HepG2 (cell line): ENCODE measurements around the gene OR11A1. TPM values are rescaled to one million over a fixed set of nuclear protein-coding genes. Genes with fewer than 3 reads are reported as not detected.

ENCODE experiments used
- ATAC-seq: fragments of 200-7000 bp; cut with Tn5 transposase; 3 replicates; pipeline ENCODE4 v1.9.1; 2020; ENCODE audit warnings: mild to moderate bottlenecking, moderate library complexity
- BruUV-seq: library from RNA; stranded (reverse); fragments of 400-500 nt; replicated peaks from 2 replicates; lab custom pipeline; 2021; lab: Mats Ljungman, UMichigan
- CTCF ChIA-PET: fragments of 300-600 bp; formaldehyde crosslinking; extraction: SDS; loops from one replicate; lab custom pipeline; 2021; ENCODE audit warnings: low total read pairs, inconsistent platforms, low intra/inter-chr PET ratio; lab: Yijun Ruan, JAX
- POLR2A ChIA-PET: fragments of 350-600 bp; sonication (Branson Sonifier 250); formaldehyde crosslinking; loops from one replicate; lab custom pipeline; 2020; ENCODE audit warnings: antibody characterized with exemption, inconsistent platforms; lab: Yijun Ruan, JAX
- DNase-seq: peaks from one replicate; pipeline ENCODE4 v3.0.0-alpha.2; 2015; ENCODE audit warnings: low spot score
- FAIRE-seq: peaks from 3 replicates; lab custom pipeline; 2011; peaks lifted over from hg19 to GRCh38; lab: Jason Lieb, UNC
- H2AFZ ChIP-seq: one replicate; pipeline ENCODE4 v1.6.1; 2011; ENCODE audit warnings: low read length, inconsistent platforms
- H3K27ac ChIP-seq: fragments of 300-600 bp; 3 replicates; pipeline ENCODE4 v1.8.0; 2011; ENCODE audit warnings: mixed run types, mild to moderate bottlenecking, mixed read lengths, low read length, inconsistent platforms; ENCODE audit not compliant: insufficient read depth; ENCODE audit errors: extremely low read length
- H3K27me3 ChIP-seq, 2 experiments: fragments of 200-600 bp in 1 of 2; 2 replicates in 1 of 2; 3 replicates in 1 of 2; pipeline versions ENCODE4 v1.6.0 to v1.8.0; 2011; ENCODE audit warnings: low read length in 2 of 2, mild to moderate bottlenecking in 2 of 2, moderate library complexity in 2 of 2, inconsistent platforms in 1 of 2; ENCODE audit not compliant: insufficient read depth in 2 of 2, control insufficient read depth in 1 of 2
- H3K36me3 ChIP-seq, 2 experiments: fragments of 200-600 bp in 1 of 2; replicated peaks in 1 of 2; 2 replicates in 1 of 2; 3 replicates in 1 of 2; pipeline versions ENCODE4 v1.5.1 to v1.8.0; 2011; ENCODE audit warnings: low read length in 2 of 2, inconsistent platforms in 1 of 2; ENCODE audit not compliant: insufficient read depth in 2 of 2, control insufficient read depth in 1 of 2
- H3K4me1 ChIP-seq: 2 replicates; pipeline ENCODE4 v1.5.1; 2012; ENCODE audit warnings: low read length, inconsistent platforms; ENCODE audit not compliant: insufficient read depth
- H3K4me2 ChIP-seq: 2 replicates; pipeline ENCODE4 v1.6.0; 2011; ENCODE audit warnings: low read depth, low read length, inconsistent platforms
- H3K4me3 ChIP-seq, 3 experiments: fragments of 200-600 bp in 1 of 3; sonication (generic), shearing (Covaris generic) in 1 of 3; replicated peaks in 1 of 3; 2 replicates each; pipeline ENCODE4 v1.5.1; 2011 to 2016; ENCODE audit warnings: low read length in 3 of 3, inconsistent platforms in 2 of 3, low read depth in 2 of 3, mild to moderate bottlenecking in 2 of 3, control low read depth in 1 of 3, mixed read lengths in 1 of 3; ENCODE audit not compliant: insufficient read depth in 1 of 3
- H3K79me2 ChIP-seq: one replicate; pipeline ENCODE4 v1.6.1; 2011; ENCODE audit warnings: low read length, inconsistent platforms; ENCODE audit not compliant: insufficient read depth
- H3K9ac ChIP-seq: 2 replicates; pipeline ENCODE4 v1.6.0; 2011; ENCODE audit warnings: mild to moderate bottlenecking, low read depth, low read length, inconsistent platforms; ENCODE audit not compliant: insufficient read depth
- H3K9me3 ChIP-seq: 2 replicates; pipeline ENCODE4 v1.5.1; 2012; ENCODE audit warnings: mild to moderate bottlenecking, low read length
- H4K20me1 ChIP-seq: 2 replicates; pipeline ENCODE4 v1.6.0; 2011; ENCODE audit warnings: inconsistent platforms, mild to moderate bottlenecking, low read length, moderate library complexity; ENCODE audit not compliant: insufficient read depth
- HIVEP1 ChIP-seq: sonication (generic); formaldehyde crosslinking; IDR thresholded peaks from 2 replicates; pipeline ENCODE4 v1.4.0; 2020; ENCODE audit warnings: mild to moderate bottlenecking, missing genetic modification reagents
- HOXA9 ChIP-seq: sonication (generic); formaldehyde crosslinking; IDR thresholded peaks from 2 replicates; pipeline ENCODE4 v1.8.1; 2022; ENCODE audit warnings: missing genetic modification reagents, mild to moderate bottlenecking, moderate library complexity, borderline replicate concordance
- MEF2D ChIP-seq: sonication (generic); formaldehyde crosslinking; IDR thresholded peaks from 2 replicates; pipeline ENCODE4 v1.5.1; 2020; ENCODE audit warnings: mild to moderate bottlenecking, missing genetic modification reagents
- TCF7L2 ChIP-seq: IDR thresholded peaks from 2 replicates; pipeline ENCODE4 v1.6.1; 2011; ENCODE audit warnings: mild to moderate bottlenecking, low read depth, low read length, moderate library complexity
- ZNF660 ChIP-seq: sonication (generic); formaldehyde crosslinking; IDR thresholded peaks from 2 replicates; pipeline ENCODE4 v1.5.1; 2020; ENCODE audit warnings: mild to moderate bottlenecking, low read depth, missing genetic modification reagents, borderline replicate concordance
- in situ Hi-C: cut with HindIII; loops from 2 replicates; pipeline ENCODE4 v1.10.0; 2017; ENCODE audit warnings: low pct_unique_long_range_greater_than_20kb; ENCODE audit not compliant: extremely low pct_ligation_motif_present
- intact Hi-C: fragments of 100-400 bp; cut with micrococcal nuclease; formaldehyde crosslinking; loops from one replicate; pipeline ENCODE4 v1.10.0; 2022; ENCODE audit not compliant: unreplicated experiment
- polyA plus RNA-seq, 8 experiments: library from polyadenylated mRNA; depleted of rRNA in 3 of 8; stranded (reverse) in 7 of 8; unstranded in 1 of 8; fragments of >200 nt; fragmentation: Illumina TruSeq in 4 of 8; extraction: Trizol in 4 of 8; gene quantifications; 2 replicates each; pipeline versions ENCODE4 v1.2.1 to v1.2.3, GENCODE V29; 2011 to 2016; ENCODE audit warnings: low read depth in 4 of 8, missing spikeins in 1 of 8, mixed read lengths in 1 of 8; ENCODE audit not compliant: insufficient read depth in 1 of 8
- total RNA-seq, 5 experiments: library from RNA; depleted of rRNA; stranded (reverse); fragments of >200 nt; fragmentation: Illumina TruSeq; extraction: Trizol; gene quantifications; 2 replicates each; pipeline ENCODE4 v1.2.3, GENCODE V29; 2016; ENCODE audit warnings: low read depth in 1 of 5
- TF ChIP-seq, protein P1 (sequence below): sonication (generic); formaldehyde crosslinking; IDR thresholded peaks from 2 replicates; pipeline ENCODE4 v1.5.0; 2020; ENCODE audit warnings: mild to moderate bottlenecking, missing genetic modification reagents, moderate library complexity
- TF ChIP-seq, protein P2 (sequence below): IDR thresholded peaks from 2 replicates; pipeline ENCODE4 v1.6.1; 2018; ENCODE audit warnings: missing genetic modification reagents, mild to moderate bottlenecking, missing compliant biosample characterization

The OR11A1 gene
- total and polyA plus RNA-seq, 2 of the 13 experiments (the other 11 are each of a cell fraction or from before 2014, with no cell fraction given) = not detected

DNA sequence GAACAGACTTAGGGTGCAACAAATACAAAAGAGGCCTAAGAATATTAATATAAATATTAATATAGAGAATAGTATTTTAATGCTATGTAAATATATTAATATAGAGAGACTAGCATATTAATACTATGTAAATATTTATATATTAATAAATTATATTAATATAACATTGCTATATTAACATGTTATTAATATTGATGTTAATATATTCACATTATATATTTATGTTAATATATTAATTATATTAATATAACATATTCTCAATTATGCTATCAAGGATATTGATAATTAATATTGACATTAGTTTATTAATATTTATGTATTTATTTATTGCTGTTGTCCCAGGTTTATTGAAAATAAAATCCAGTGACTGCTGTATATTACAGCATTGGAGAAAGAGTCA is 32.0 kb upstream of the OR11A1 start:
- Histone ChIP-seq H3K9ac (no peak overlapping the region), H3K27ac (no peak overlapping the region)
- CTCF ChIA-PET = no interaction called here
- no peak for DNase-seq
- TF ChIP-seq HIVEP1 (no peak), TCF7L2 (no peak), ZNF660 (CRISPR knock-in tag) (no peak), MEF2D (CRISPR knock-in tag) (no peak), HOXA9 (CRISPR knock-in tag) (no peak)
- TF ChIP-seq, protein P1, sequence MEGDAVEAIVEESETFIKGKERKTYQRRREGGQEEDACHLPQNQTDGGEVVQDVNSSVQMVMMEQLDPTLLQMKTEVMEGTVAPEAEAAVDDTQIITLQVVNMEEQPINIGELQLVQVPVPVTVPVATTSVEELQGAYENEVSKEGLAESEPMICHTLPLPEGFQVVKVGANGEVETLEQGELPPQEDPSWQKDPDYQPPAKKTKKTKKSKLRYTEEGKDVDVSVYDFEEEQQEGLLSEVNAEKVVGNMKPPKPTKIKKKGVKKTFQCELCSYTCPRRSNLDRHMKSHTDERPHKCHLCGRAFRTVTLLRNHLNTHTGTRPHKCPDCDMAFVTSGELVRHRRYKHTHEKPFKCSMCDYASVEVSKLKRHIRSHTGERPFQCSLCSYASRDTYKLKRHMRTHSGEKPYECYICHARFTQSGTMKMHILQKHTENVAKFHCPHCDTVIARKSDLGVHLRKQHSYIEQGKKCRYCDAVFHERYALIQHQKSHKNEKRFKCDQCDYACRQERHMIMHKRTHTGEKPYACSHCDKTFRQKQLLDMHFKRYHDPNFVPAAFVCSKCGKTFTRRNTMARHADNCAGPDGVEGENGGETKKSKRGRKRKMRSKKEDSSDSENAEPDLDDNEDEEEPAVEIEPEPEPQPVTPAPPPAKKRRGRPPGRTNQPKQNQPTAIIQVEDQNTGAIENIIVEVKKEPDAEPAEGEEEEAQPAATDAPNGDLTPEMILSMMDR (CRISPR knock-in tag) = no peak
- TF ChIP-seq, protein P2, sequence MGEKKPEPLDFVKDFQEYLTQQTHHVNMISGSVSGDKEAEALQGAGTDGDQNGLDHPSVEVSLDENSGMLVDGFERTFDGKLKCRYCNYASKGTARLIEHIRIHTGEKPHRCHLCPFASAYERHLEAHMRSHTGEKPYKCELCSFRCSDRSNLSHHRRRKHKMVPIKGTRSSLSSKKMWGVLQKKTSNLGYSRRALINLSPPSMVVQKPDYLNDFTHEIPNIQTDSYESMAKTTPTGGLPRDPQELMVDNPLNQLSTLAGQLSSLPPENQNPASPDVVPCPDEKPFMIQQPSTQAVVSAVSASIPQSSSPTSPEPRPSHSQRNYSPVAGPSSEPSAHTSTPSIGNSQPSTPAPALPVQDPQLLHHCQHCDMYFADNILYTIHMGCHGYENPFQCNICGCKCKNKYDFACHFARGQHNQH (CRISPR knock-in tag) = no peak
- TF ChIP-seq, all 625 proteins: peak for 0
- no peak overlapping the region for H3K4me3 ChIP-seq
- no peak overlapping the region for H2AFZ ChIP-seq
- intact Hi-C loops = no loop called here
- H3K9me3 ChIP-seq = no peaks in the 10 kb centered on the region
- H3K79me2 ChIP-seq = no peaks in the 10 kb centered on the region
- FAIRE-seq (no peak), ATAC-seq (no peak)
- no peaks in the 10 kb centered on the region for H3K4me1 ChIP-seq
- POLR2A ChIA-PET = no interaction called here
- no peaks in the 10 kb centered on the region for H3K36me3 ChIP-seq
- H3K27me3 ChIP-seq = no peaks in the 10 kb centered on the region
- no TSS peak for BruUV-seq
- no peaks in the 10 kb centered on the region for H4K20me1 ChIP-seq
- no peak overlapping the region for H3K4me2 ChIP-seq
- in situ Hi-C loops = no loop called here
